Kasumi-1 (cell line): ENCODE measurements around the gene MTX1.

Source experiments
- DNase-seq, 2 experiments: peaks; one replicate each; lab custom pipeline; 2025; lab: John Stamatoyannopoulos, UW

The MTX1 gene

GRCh38 chr1:155174324-155175280 lies 33.9 kb upstream of the MTX1 start:
- no peak for DNase-seq

DNA sequence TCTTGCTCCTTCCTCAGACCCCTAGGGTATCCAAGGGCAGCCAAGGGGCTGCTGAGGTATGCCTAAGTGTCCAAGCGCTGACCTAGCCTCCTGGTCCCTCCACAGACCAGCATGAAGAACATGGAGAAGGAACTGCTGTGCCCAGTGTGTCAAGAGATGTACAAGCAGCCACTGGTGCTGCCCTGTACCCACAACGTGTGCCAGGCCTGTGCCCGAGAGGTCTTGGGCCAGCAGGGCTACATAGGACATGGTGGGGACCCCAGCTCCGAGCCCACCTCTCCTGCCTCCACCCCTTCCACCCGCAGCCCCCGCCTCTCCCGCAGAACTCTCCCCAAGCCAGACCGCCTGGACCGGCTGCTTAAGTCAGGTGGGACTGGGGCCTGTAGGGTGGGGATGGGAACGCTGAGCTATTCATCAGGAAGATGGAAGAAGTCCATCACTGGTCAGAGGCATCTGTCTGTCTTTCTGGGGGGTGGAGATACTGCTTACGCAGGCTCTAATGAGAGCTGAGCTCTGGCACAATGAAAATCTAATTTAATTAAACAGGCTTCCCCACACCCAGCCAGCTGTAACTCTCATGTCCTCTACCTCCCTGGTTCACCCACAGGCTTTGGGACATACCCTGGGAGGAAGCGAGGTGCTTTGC lies 33.1 kb upstream of the MTX1 start:
- no peak for DNase-seq

DNA sequence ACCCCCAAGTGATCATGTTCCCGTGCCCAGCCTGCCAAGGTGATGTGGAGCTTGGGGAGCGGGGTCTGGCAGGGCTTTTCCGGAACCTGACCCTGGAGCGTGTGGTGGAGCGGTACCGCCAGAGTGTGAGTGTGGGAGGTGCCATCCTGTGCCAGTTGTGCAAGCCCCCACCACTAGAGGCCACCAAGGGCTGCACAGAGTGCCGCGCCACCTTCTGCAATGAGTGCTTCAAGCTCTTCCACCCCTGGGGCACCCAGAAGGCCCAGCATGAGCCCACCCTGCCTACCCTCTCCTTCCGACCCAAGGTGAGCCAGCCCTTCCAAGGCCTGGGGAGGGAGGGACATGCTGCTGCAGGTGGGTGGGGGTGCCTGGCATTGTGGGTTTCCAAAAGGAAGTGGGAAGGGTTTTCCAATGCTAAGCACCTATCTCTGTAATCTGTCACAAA lies 32.5 kb upstream of the MTX1 start:
- DNase-seq, result peak; percentile 46 to 48

DNA sequence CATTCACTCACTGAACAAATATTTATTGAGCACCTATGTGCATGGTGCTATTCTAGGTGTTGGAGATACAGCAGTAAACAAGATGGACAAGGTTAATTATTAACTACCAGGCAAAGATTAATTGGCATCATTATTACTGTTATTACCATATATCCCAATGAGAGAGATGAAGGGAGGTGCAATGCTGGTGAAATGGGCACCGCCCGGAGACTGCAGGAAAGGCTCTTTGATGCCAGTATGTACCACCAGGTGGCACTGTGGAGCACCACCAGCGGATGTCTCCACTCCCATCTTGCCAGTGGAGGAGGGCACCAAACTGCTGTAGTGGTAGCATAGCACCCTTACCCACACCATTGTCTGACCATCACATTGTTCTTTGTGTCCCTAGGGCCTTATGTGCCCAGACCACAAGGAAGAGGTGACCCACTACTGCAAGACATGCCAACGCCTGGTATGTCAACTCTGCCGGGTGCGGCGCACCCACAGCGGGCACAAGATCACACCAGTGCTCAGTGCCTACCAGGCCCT lies 31.9 kb upstream of the MTX1 start:
- DNase-seq, result peak; percentile 79 to 81

DNA sequence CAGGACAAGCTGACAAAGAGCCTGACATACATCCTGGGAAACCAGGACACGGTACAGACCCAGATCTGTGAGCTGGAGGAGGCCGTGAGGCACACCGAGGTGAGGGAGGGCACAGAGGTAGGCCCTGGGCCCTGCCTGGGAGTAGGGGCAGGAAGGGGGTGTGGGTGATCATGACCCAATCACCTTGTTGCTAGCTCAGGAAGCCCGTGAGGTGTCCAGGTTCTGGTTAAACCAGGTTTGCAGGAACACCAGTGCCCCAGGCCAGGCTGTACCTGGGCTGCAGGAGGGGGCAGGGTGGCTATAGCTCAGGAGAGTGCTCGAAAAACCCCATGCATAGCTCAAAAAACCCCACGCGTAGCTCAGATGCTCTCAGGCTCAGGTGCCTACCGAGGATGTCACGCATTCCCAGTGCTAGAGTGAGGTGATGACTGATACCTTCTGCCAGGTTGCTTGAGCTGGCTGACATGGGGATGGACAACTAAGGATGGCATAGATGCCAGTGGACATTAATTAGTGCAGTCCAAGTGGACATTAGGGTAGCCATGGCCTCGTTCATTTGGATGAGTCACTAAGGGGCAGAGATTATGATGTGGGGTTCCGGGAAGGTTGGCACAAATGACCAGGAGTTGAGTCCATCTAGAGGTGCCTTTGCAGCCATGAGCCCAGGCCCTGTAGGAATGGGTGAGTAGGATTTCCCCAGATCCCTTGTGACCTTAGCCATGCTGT lies 31.1 kb upstream of the MTX1 start:
- no peak for DNase-seq

GRCh38 chr1:155177918-155178281 lies 30.6 kb upstream of the MTX1 start:
- no peak for DNase-seq

DNA sequence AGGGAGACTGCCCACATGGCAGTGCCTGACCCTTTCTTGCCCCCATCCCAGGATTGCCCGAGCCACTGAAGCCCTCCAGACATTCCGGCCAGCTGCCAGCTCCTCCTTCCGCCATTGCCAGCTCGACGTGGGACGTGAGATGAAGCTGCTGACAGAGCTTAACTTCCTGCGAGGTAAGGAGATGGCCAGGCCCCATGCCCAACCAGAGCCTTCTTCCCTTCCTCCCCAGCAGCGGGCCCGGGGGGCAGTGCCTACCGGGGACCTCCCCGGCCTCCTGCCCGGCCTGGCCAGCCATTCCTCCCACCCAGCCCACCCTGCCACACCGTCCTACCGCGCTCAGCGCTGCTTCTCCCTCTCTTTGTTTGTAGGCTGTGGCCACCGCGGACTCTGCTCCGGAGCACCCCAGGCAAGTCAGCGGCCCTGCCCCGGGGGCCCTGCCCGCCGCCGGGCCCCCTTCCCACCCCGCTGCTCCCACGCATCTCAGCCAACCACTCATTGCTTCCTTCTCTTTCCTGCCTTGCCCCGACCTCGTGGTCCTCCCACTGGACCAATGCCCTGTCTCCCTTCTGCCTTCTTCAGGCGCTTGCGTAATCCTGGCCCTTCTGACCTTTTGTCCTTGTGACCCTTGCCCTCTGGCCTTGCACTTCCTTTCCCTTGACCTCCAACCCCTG lies 29.9 kb upstream of the MTX1 start:
- DNase-seq, result no peak

- DNase-seq, result no peak
Observed at GRCh38 chr1:155179112-155180031, 29.1 kb upstream of the MTX1 start.

DNA sequence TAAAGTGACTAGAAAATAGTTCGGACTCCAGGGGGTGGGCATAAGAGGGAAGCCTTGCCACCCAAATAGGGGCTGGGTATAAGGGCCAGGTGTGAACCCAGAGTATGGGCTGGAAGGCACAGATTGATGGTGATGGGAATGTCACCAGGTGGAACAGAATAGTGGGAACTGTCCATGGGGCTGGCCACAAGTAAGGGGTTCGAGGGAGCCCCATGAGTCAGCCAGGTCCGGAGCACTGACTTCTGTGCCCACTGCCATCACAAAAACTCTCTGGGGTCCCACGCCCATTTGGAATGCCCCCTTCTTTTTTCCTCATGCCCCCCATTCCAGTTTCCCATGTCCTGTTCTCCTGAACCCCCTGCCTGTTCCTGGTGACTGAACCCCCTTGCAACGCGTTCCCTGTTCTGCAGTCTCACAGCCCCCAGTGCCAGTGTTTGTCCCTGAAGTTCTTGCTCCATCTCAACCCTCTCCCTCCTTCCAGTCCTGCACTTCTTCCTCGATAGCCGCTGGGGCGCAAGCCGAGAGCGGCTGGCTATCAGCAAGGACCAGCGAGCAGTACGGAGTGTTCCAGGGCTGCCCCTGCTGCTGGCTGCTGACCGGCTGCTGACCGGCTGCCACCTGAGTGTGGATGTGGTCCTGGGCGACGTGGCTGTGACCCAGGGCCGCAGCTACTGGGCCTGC lies 27.0 kb upstream of the MTX1 start:
- DNase-seq, result no peak

- no peak for DNase-seq
Observed at GRCh38 chr1:155182052-155182550, 26.4 kb upstream of the MTX1 start.

DNA sequence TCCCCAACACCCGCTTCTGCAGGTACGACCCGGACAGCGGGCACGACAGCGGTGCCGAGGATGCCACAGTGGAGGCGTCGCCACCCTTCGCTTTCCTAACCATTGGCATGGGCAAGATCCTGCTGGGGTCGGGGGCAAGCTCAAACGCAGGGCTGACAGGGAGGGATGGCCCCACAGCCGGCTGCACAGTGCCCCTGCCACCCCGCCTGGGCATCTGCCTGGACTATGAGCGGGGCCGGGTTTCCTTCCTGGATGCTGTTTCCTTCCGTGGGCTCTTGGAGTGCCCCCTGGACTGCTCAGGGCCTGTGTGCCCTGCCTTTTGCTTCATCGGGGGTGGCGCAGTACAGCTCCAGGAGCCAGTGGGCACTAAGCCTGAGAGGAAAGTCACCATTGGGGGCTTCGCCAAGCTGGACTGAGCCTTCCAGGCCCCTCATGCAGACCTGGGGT lies 24.7 kb upstream of the MTX1 start:
- no peak for DNase-seq

GRCh38 chr1:155184351-155184811 lies 24.1 kb upstream of the MTX1 start:
- no peak for DNase-seq

- no peak for DNase-seq
Observed at GRCh38 chr1:155184835-155185782, 23.4 kb upstream of the MTX1 start.

- no peak for DNase-seq
Observed at GRCh38 chr1:155185783-155186066, 22.8 kb upstream of the MTX1 start.

DNA sequence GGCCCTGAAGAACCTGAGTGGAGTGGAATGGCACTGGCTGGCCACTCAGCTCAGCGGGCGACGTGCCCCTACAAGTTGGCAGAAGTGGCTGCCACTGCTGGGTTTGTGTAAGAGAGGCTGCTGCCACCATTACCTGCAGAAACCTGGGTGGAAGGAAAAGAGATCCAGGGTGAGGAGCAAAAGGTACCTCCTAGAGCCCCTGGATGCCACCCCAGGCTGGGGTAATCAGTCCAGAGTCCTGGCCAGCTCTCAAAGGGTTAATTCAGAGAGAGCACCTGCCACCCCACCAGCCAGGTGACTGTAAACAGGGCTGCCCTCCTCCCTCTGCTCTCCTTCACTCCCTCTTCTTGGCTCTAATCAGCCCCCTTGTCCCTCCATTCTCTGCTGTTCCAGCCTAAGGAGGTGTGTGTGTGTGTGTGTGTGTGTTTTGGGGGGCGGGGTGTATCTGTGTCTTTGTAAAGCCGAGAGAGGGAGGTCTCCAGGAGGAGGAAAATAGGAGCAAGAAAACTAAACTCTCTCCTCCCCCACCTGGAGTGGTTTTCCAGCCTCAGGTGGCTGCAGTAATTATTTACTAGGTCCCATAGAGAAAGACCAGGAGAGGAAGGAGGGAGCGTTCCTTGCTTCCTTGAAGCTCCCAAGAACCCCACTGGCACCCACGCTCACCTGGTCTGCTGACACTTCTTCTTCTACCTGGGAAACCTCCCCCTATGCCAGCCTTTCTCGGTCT lies 22.3 kb upstream of the MTX1 start:
- DNase-seq, result no peak

DNA sequence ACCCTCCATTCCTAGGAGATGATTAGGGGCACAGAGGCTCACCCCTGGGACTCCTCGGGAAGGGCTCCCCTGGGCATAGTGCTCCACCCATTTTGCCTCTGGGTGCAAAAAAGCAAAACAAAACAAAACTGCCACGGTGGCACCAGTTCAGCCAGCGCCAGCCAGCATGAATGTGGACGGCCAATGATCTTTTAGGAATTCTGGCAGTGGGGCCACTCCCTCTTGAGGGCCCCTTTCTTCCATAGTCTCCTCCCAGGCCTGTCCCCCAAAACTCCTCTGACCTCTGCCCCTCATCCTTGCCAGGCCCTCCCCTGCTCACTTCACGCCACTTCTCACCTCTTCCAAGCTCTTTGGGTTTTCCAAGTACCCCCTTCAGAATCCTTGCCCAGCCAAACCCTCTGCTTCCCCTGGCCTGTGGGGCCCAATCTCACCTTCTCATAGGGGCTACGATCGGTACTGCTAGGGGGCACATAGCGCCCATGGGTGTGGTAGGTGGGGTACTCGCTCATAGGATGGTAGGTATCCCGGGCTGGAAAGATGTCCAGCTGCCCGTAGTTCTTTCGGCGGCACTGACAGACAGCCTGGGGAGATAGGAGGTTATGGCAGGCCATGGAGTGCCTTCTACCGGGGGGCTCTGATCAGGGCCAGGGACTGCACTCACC lies 21.6 kb upstream of the MTX1 start:
- DNase-seq, result no peak

- no peak for DNase-seq
Observed at GRCh38 chr1:155187456-155187891, 21.0 kb upstream of the MTX1 start.

- DNase-seq, result no peak
Observed at GRCh38 chr1:155188268-155188667, 20.2 kb upstream of the MTX1 start.
